ENCODE measurements around the gene PDIA6. TPM values are rescaled to one million over a fixed set of nuclear protein-coding genes. Genes with fewer than 3 reads are reported as not detected.

PDIA6 gene
- total and polyA plus RNA-seq, 2 donors (not counting 3 experiments of a cell fraction or from before 2014, with no cell fraction given): 335 to 424 TPM

GRCh38 chr2:10785260-10785659, 27.3 kb downstream of the PDIA6 start:
- CTCF ChIA-PET: no interaction called here
- H2AFZ ChIP-seq (ENCODE audit: low read depth, low read length): no peak overlapping the region
- H3K4me1 ChIP-seq (ENCODE audit: control insufficient read depth, extremely low read depth, insufficient read depth, low read length): peaks cover 14% of the 10 kb centered on the region
- dilution Hi-C loops (cut with MboI; ENCODE audit: extremely low pct_ligation_motif_present, low sequenced_read_pairs) (no loop called here), intact Hi-C loops (cut with micrococcal nuclease) (no loop called here)
- no peak overlapping the region for H3K4me3 ChIP-seq (replicated peaks in 1 of 3; ENCODE audit: insufficient read depth in 1 of 3, low read depth in 1 of 3, low read length in 3 of 3)
- POLR2A ChIA-PET: no interaction called here
- FAIRE-seq (no peak), DNase-seq (ENCODE audit: low read depth, low spot score) (no peak)
- TF ChIP-seq POLR2A (IDR thresholded peaks at IDR 0.05; ENCODE audit: low read depth, low read length) (no peak), GATA2 (IDR thresholded peaks at IDR 0.05; ENCODE audit: insufficient read depth, insufficient read length, low read depth, low read length) (no peak), FOS (IDR thresholded peaks at IDR 0.05; ENCODE audit: borderline replicate concordance, insufficient read depth, low read length) (no peak), POLR2AphosphoS5 (IDR thresholded peaks at IDR 0.05; ENCODE audit: insufficient read depth, low read depth, low read length) (no peak), MYC (IDR thresholded peaks at IDR 0.05; ENCODE audit: low read depth, low read length) (no peak), CTCF (IDR thresholded peaks at IDR 0.05; ENCODE audit: extremely low read depth in 1 of 2, insufficient read depth in 1 of 2, low read depth in 1 of 2, low read length in 2 of 2) (no peak), JUN (IDR thresholded peaks at IDR 0.05; ENCODE audit: borderline replicate concordance, insufficient read depth, insufficient read length, low read depth) (no peak), EZH2 (IDR thresholded peaks at IDR 0.05; ENCODE audit: borderline replicate concordance, low read depth, low read length, severe bottlenecking) (no peak), MAX (IDR thresholded peaks at IDR 0.05; ENCODE audit: insufficient read depth, insufficient read length) (no peak)
- peaks cover 45 to 54% of the 10 kb centered on the region in 2 experiments for H3K36me3 ChIP-seq (ENCODE audit: control insufficient read depth in 2 of 2, extremely low read depth in 1 of 2, insufficient read depth in 2 of 2, low read length in 2 of 2)
- no peaks in the 10 kb centered on the region for H3K9me1 ChIP-seq (replicated peaks; ENCODE audit: control insufficient read depth, extremely low read depth, insufficient read depth, low read length)
- H3K27me3 ChIP-seq (ENCODE audit: control insufficient read depth in 2 of 2, insufficient read depth in 2 of 2, low read length in 2 of 2): no peaks in the 10 kb centered on the region
- no peaks in the 10 kb centered on the region for H4K20me1 ChIP-seq (replicated peaks; ENCODE audit: control insufficient read depth, extremely low read depth, insufficient read depth, low read length)
- H3K4me2 ChIP-seq (ENCODE audit: insufficient read depth, low read length): no peak overlapping the region
- no TSS peak for BruUV-seq (replicated peaks)
- H3K27ac ChIP-seq (ENCODE audit: insufficient read depth, low read depth, low read length): no peak overlapping the region
- no peaks in the 10 kb centered on the region for H3K9me3 ChIP-seq (replicated peaks; ENCODE audit: control insufficient read depth, insufficient read depth, low read length)
- H3K9ac ChIP-seq (replicated peaks; ENCODE audit: extremely low read depth, insufficient read depth, low read length): no peak overlapping the region
- H3K79me2 ChIP-seq (ENCODE audit: control insufficient read depth, insufficient read depth, low read length): peaks cover 8% of the 10 kb centered on the region

Data from endothelial cell of umbilical vein (primary cell).